Neural progenitor cell (in vitro differentiated cells): ENCODE data around the gene GPR158. TPM values are rescaled to one million over a fixed set of nuclear protein-coding genes. Genes with fewer than 3 reads are reported as not detected.
A peak's percentile ranks its signal among the peaks of the same experiment; 100 is the strongest.

Experiments used
- DNase-seq: peaks from one replicate; pipeline ENCODE4 v3.0.0-alpha.2; 2016; ENCODE audit warnings: low spot score
- H2AFZ ChIP-seq: fragments of 200-600 bp; sonication (generic); replicated peaks from 2 replicates; pipeline ENCODE4 v1.6.1; 2016; ENCODE audit warnings: antibody characterized with exemption
- H3F3A ChIP-seq: fragments of 200-600 bp; sonication (generic); 2 replicates; pipeline ENCODE4 v1.6.1; 2016; ENCODE audit warnings: antibody characterized with exemption, low read depth
- H3K27ac ChIP-seq: fragments of 200-600 bp; sonication (generic); 2 replicates; pipeline ENCODE4 v1.5.1; 2016; ENCODE audit warnings: mild to moderate bottlenecking
- H3K27me3 ChIP-seq: fragments of 200-600 bp; sonication (generic); 2 replicates; pipeline ENCODE4 v1.6.1; 2016; ENCODE audit warnings: mild to moderate bottlenecking, moderate library complexity
- H3K36me3 ChIP-seq: fragments of 200-600 bp; sonication (generic); 2 replicates; pipeline ENCODE4 v1.5.1; 2016
- H3K4me1 ChIP-seq: fragments of 200-600 bp; sonication (generic); 2 replicates; pipeline ENCODE4 v1.6.1; 2016; ENCODE audit warnings: mixed run types
- H3K4me2 ChIP-seq: fragments of 200-600 bp; sonication (generic); 2 replicates; pipeline ENCODE4 v1.6.1; 2016
- H3K4me3 ChIP-seq: fragments of 200-600 bp; sonication (generic); 2 replicates; pipeline ENCODE4 v1.5.1; 2016
- H3K79me2 ChIP-seq: fragments of 200-600 bp; sonication (generic); 2 replicates; pipeline ENCODE4 v1.6.1; 2016; ENCODE audit warnings: low read depth
- H3K9ac ChIP-seq: fragments of 200-600 bp; sonication (generic); 2 replicates; pipeline ENCODE4 v1.6.1; 2016
- H3K9me3 ChIP-seq: fragments of 200-600 bp; sonication (generic); 2 replicates; pipeline ENCODE4 v1.5.1; 2016; ENCODE audit warnings: low read depth
- H4K20me1 ChIP-seq: fragments of 200-600 bp; sonication (generic); 2 replicates; pipeline ENCODE4 v1.6.1; 2016; ENCODE audit warnings: low read depth
- H3K27ac Mint-ChIP-seq: 3 replicates; pipeline ENCODE4 v1.8.0; 2021; ENCODE audit warnings: mixed read lengths
- H3K27me3 Mint-ChIP-seq: 2 replicates; pipeline ENCODE4 v1.8.0; 2022; ENCODE audit warnings: low read depth, mild to moderate bottlenecking, inconsistent platforms, moderate library complexity, mixed read lengths; ENCODE audit not compliant: insufficient read depth
- H3K36me3 Mint-ChIP-seq: 3 replicates; pipeline ENCODE4 v1.8.0; 2021; ENCODE audit warnings: mixed read lengths
- H3K4me1 Mint-ChIP-seq: 3 replicates; pipeline ENCODE4 v1.8.0; 2021; ENCODE audit warnings: mixed read lengths
- H3K4me3 Mint-ChIP-seq: 3 replicates; pipeline ENCODE4 v1.8.0; 2021; ENCODE audit warnings: mild to moderate bottlenecking, moderate library complexity, mixed read lengths
- H3K9me3 Mint-ChIP-seq: 3 replicates; pipeline ENCODE4 v1.8.0; 2020; ENCODE audit warnings: mixed read lengths
- EZH2 ChIP-seq: fragments of 200-600 bp; sonication (generic); IDR thresholded peaks from 2 replicates; pipeline ENCODE4 v1.6.1; 2017; ENCODE audit warnings: antibody characterized with exemption, mild to moderate bottlenecking, moderate library complexity
- EZH2phosphoT487 ChIP-seq: fragments of 200-600 bp; sonication (generic); IDR thresholded peaks from 2 replicates; pipeline ENCODE4 v1.6.1; 2017; ENCODE audit warnings: antibody characterized with exemption
- total RNA-seq: library from RNA; depleted of rRNA; stranded (reverse); fragments of >200 nt; gene quantifications from 2 replicates; pipeline ENCODE4 v1.2.3, GENCODE V29; 2015; ENCODE audit warnings: low replicate concordance
- TF ChIP-seq, protein P1 (sequence below): fragments of 200-600 bp; sonication (generic); IDR thresholded peaks from 2 replicates; pipeline ENCODE4 v1.5.1; 2017; ENCODE audit warnings: antibody characterized with exemption, mild to moderate bottlenecking

The GPR158 gene
- total RNA-seq, 1 donor from 2014 or later: 0.39 TPM

DNA sequence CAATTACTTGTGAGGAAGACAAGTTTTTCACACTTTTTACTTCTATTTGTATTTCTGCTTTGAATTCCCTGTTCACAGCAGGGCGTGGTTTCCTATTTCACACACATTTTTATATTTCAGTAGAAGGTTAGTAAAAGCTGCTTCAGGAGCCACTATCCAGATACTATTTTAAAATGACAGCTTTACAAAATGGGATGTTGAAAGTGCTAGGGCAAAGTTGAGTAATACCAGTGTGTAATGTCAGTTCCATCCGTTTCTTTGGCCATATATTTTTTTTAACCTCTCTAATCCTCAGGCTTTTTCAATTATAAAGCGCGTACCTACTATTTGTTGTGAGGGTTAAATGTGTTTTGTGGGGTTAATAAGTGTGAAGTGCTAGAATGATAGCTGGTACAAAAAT, 276.6 kb downstream of the GPR158 start:
- Mint-ChIP-seq H3K4me3 (no peak overlapping the region), H3K27me3 (peaks cover 3% of the 10 kb centered on the region), H3K27ac (no peak overlapping the region), H3K36me3 (no peaks in the 10 kb centered on the region), H3K4me1 (no peaks in the 10 kb centered on the region), H3K9me3 (peaks cover 11% of the 10 kb centered on the region)
- no peak overlapping the region for H3K4me3 ChIP-seq
- no peaks in the 10 kb centered on the region for H3K27me3 ChIP-seq
- no peaks in the 10 kb centered on the region for H3K79me2 ChIP-seq
- no peaks in the 10 kb centered on the region for H4K20me1 ChIP-seq
- no peak overlapping the region for H2AFZ ChIP-seq
- H3K4me1 ChIP-seq: no peaks in the 10 kb centered on the region
- no peak overlapping the region for H3K27ac ChIP-seq
- no peak for DNase-seq
- no peaks in the 10 kb centered on the region for H3F3A ChIP-seq
- no peak overlapping the region for H3K9ac ChIP-seq
- H3K9me3 ChIP-seq: peaks cover 6% of the 10 kb centered on the region
- no peaks in the 10 kb centered on the region for H3K36me3 ChIP-seq
- no peak overlapping the region for H3K4me2 ChIP-seq
- TF ChIP-seq, protein P1, sequence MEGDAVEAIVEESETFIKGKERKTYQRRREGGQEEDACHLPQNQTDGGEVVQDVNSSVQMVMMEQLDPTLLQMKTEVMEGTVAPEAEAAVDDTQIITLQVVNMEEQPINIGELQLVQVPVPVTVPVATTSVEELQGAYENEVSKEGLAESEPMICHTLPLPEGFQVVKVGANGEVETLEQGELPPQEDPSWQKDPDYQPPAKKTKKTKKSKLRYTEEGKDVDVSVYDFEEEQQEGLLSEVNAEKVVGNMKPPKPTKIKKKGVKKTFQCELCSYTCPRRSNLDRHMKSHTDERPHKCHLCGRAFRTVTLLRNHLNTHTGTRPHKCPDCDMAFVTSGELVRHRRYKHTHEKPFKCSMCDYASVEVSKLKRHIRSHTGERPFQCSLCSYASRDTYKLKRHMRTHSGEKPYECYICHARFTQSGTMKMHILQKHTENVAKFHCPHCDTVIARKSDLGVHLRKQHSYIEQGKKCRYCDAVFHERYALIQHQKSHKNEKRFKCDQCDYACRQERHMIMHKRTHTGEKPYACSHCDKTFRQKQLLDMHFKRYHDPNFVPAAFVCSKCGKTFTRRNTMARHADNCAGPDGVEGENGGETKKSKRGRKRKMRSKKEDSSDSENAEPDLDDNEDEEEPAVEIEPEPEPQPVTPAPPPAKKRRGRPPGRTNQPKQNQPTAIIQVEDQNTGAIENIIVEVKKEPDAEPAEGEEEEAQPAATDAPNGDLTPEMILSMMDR: no peak
- TF ChIP-seq EZH2 (no peak), EZH2phosphoT487 (no peak)

DNA sequence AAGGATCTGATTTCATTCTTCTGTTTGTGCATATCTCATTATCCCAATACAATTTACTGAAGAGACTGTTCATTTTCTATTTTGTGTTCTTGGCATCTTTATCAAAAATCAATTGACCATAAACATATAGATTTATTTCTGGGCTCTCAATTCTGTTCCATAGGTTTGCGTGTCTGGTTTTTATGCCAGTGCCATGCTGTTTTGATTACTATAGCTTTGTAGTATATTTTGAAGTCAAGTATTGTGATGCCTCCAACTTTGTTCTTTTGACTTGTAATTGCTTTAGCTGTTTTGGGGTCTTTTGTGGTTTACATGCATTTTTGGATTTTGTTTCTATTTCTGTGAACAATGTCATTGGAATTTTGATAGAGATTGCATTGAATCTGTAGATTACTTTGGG, 278.8 kb downstream of the GPR158 start:
- H3K79me2 ChIP-seq: no peaks in the 10 kb centered on the region
- H3K27me3 ChIP-seq: no peaks in the 10 kb centered on the region
- H3K36me3 ChIP-seq: no peaks in the 10 kb centered on the region
- no peak overlapping the region for H2AFZ ChIP-seq
- H3K27ac ChIP-seq: no peak overlapping the region
- Mint-ChIP-seq H3K27ac (no peak overlapping the region), H3K27me3 (peaks cover 3% of the 10 kb centered on the region), H3K9me3 (peaks cover 11% of the 10 kb centered on the region), H3K36me3 (no peaks in the 10 kb centered on the region), H3K4me3 (no peak overlapping the region), H3K4me1 (no peaks in the 10 kb centered on the region)
- DNase-seq: no peak
- H3K4me1 ChIP-seq: no peaks in the 10 kb centered on the region
- no peaks in the 10 kb centered on the region for H3F3A ChIP-seq
- no peak overlapping the region for H3K4me2 ChIP-seq
- TF ChIP-seq EZH2: no peak
- no peak overlapping the region for H3K9ac ChIP-seq
- peaks cover 6% of the 10 kb centered on the region for H3K9me3 ChIP-seq
- no peaks in the 10 kb centered on the region for H4K20me1 ChIP-seq
- H3K4me3 ChIP-seq: no peak overlapping the region

DNA sequence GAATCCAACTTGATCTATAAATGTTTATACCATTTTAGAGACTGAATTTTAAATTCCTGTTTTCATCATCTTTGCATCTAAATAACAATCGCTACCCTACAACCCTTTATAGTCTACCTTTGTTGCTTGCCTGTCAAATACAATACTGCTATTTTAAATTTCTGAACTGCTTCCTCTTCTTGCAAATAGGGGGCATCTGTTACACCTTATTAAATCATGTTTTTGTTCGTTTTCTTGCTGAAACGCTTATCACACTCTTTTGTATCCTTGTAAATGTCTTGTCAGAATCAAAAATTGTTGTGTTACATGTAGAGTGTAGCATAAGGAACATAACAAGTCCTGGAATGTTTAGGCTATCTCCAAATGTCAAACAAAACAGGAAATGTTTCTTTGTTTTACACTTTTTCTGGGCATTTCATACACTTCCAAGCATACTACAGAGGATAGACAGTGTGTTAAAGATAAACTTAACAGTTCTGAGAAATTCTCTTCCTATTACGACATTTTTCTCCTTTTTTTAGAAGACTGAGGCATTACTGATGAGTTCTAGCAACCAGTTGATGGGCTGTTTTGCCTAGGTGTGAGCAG, 281.3 kb downstream of the GPR158 start:
- no peaks in the 10 kb centered on the region for H3K4me1 ChIP-seq
- no peaks in the 10 kb centered on the region for H3K4me1 Mint-ChIP-seq
- no peaks in the 10 kb centered on the region for H3K79me2 ChIP-seq
- H3K4me3 Mint-ChIP-seq: no peak overlapping the region
- no peaks in the 10 kb centered on the region for H4K20me1 ChIP-seq
- H3K9ac ChIP-seq: no peak overlapping the region
- no peaks in the 10 kb centered on the region for H3F3A ChIP-seq
- peaks cover 6% of the 10 kb centered on the region for H3K9me3 ChIP-seq
- H3K27ac ChIP-seq: no peak overlapping the region
- TF ChIP-seq, protein P1: peak; percentile 6
- no peak for TF ChIP-seq EZH2phosphoT487
- H3K4me2 ChIP-seq: no peak overlapping the region
- peaks cover 11% of the 10 kb centered on the region for H3K9me3 Mint-ChIP-seq
- DNase-seq: no peak
- H3K36me3 Mint-ChIP-seq: no peaks in the 10 kb centered on the region
- H3K27me3 Mint-ChIP-seq: peaks cover 3% of the 10 kb centered on the region
- H3K27ac Mint-ChIP-seq: no peak overlapping the region
- no peaks in the 10 kb centered on the region for H3K27me3 ChIP-seq
- no peaks in the 10 kb centered on the region for H3K36me3 ChIP-seq
- no peak overlapping the region for H3K4me3 ChIP-seq
- peak overlapping the region; percentile 74 for H2AFZ ChIP-seq

DNA sequence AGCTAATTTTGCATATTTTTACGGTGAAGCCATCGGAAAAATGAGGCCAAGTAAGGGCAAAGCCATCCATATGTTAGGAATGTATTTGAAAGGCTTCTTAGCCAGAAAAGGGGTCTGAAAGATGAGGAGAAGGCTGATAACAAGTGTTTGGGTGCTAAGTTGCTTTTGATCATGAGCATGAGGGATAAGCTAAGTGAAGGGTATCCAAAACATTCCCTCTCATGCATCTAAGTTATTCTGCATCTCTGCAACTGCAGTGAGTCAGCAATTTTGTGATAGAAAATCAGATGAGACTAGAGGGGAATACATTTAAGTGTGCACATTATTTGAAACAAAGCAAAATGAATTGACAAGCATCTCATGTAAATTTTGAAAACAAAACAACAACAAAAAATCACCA, 282.8 kb downstream of the GPR158 start:
- no peaks in the 10 kb centered on the region for H3K36me3 ChIP-seq
- H3K79me2 ChIP-seq: no peaks in the 10 kb centered on the region
- TF ChIP-seq EZH2 (no peak), EZH2phosphoT487 (no peak)
- TF ChIP-seq, protein P1: no peak
- H2AFZ ChIP-seq: no peak overlapping the region
- no peaks in the 10 kb centered on the region for H3K27me3 ChIP-seq
- no peaks in the 10 kb centered on the region for H3F3A ChIP-seq
- peaks cover 6% of the 10 kb centered on the region for H3K9me3 ChIP-seq
- DNase-seq: no peak
- no peaks in the 10 kb centered on the region for H3K36me3 Mint-ChIP-seq
- peaks cover 14% of the 10 kb centered on the region for H3K9me3 Mint-ChIP-seq
- no peak overlapping the region for H3K4me3 ChIP-seq
- H3K4me1 ChIP-seq: no peaks in the 10 kb centered on the region
- H3K4me1 Mint-ChIP-seq: no peaks in the 10 kb centered on the region
- no peaks in the 10 kb centered on the region for H4K20me1 ChIP-seq
- H3K4me3 Mint-ChIP-seq: no peak overlapping the region
- no peak overlapping the region for H3K27ac Mint-ChIP-seq
- no peak overlapping the region for H3K27ac ChIP-seq
- H3K4me2 ChIP-seq: no peak overlapping the region
- H3K9ac ChIP-seq: no peak overlapping the region
- peaks cover 3% of the 10 kb centered on the region for H3K27me3 Mint-ChIP-seq
